ENCODE measurements around the gene CALHM1.

- TF ChIP-seq, protein P1, sequence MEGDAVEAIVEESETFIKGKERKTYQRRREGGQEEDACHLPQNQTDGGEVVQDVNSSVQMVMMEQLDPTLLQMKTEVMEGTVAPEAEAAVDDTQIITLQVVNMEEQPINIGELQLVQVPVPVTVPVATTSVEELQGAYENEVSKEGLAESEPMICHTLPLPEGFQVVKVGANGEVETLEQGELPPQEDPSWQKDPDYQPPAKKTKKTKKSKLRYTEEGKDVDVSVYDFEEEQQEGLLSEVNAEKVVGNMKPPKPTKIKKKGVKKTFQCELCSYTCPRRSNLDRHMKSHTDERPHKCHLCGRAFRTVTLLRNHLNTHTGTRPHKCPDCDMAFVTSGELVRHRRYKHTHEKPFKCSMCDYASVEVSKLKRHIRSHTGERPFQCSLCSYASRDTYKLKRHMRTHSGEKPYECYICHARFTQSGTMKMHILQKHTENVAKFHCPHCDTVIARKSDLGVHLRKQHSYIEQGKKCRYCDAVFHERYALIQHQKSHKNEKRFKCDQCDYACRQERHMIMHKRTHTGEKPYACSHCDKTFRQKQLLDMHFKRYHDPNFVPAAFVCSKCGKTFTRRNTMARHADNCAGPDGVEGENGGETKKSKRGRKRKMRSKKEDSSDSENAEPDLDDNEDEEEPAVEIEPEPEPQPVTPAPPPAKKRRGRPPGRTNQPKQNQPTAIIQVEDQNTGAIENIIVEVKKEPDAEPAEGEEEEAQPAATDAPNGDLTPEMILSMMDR (IDR thresholded peaks at IDR 0.05; ENCODE audit: low read length): no peak
- TF ChIP-seq EZH2phosphoT487 (IDR thresholded peaks at IDR 0.05; ENCODE audit: low read length): no peak
Observed at GRCh38 chr10:103441611-103442010, 17.1 kb downstream of the CALHM1 start.
